Lower lobe of right lung (tissue), 2 donors: ENCODE measurements around the gene CNGB1. TPM values are rescaled to one million over a fixed set of nuclear protein-coding genes. Genes with fewer than 3 reads are reported as not detected.

Source experiments
- ATAC-seq, 2 donors: fragments of 200-7000 bp; cut with Tn5 transposase; one replicate each; pipeline ENCODE4 v1.9.1; 2020 to 2022; ENCODE audit warnings: mild to moderate bottlenecking in 2 of 2, moderate library complexity in 2 of 2
- DNase-seq: peaks from one replicate; pipeline ENCODE4 v3.0.0-alpha.2; 2020
- H3K27ac ChIP-seq: fragments of 200-600 bp; one replicate; pipeline ENCODE4 v1.8.0; 2022
- H3K27me3 ChIP-seq: fragments of 200-600 bp; one replicate; pipeline ENCODE4 v1.8.0; 2022; ENCODE audit warnings: low read depth
- H3K36me3 ChIP-seq: fragments of 200-600 bp; one replicate; pipeline ENCODE4 v1.8.0; 2022; ENCODE audit warnings: mild to moderate bottlenecking
- H3K4me1 ChIP-seq: fragments of 200-600 bp; one replicate; pipeline ENCODE4 v1.8.0; 2022
- H3K4me3 ChIP-seq: fragments of 200-600 bp; one replicate; pipeline ENCODE4 v1.8.0; 2022; ENCODE audit warnings: mild to moderate bottlenecking
- H3K9me3 ChIP-seq: fragments of 200-600 bp; one replicate; pipeline ENCODE4 v1.8.0; 2022
- intact Hi-C: fragments of 100-400 bp; cut with DNase I; formaldehyde crosslinking; loops from one replicate; pipeline ENCODE4 v1.11.0; 2022
- total RNA-seq: library from RNA; stranded (reverse); fragmentation: NEBNext Ultra II Directional; extraction: Animal tissue kit (Norgen Biotek cat#: 25700); gene quantifications from one replicate; pipeline ENCODE4 v1.2.1, GENCODE V29; 2021
- TF ChIP-seq, protein P1 (sequence below): fragments of 200-600 bp; IDR thresholded peaks from one replicate; pipeline ENCODE4 v1.8.0; 2022; ENCODE audit warnings: antibody characterized with exemption, mild to moderate bottlenecking
- donor health status: DM: no; HTN: yes; CAD: no; lungs with severe emphysema.

Gene CNGB1
- total RNA-seq, 1 donor from 2014 or later: 0.35 TPM

DNA sequence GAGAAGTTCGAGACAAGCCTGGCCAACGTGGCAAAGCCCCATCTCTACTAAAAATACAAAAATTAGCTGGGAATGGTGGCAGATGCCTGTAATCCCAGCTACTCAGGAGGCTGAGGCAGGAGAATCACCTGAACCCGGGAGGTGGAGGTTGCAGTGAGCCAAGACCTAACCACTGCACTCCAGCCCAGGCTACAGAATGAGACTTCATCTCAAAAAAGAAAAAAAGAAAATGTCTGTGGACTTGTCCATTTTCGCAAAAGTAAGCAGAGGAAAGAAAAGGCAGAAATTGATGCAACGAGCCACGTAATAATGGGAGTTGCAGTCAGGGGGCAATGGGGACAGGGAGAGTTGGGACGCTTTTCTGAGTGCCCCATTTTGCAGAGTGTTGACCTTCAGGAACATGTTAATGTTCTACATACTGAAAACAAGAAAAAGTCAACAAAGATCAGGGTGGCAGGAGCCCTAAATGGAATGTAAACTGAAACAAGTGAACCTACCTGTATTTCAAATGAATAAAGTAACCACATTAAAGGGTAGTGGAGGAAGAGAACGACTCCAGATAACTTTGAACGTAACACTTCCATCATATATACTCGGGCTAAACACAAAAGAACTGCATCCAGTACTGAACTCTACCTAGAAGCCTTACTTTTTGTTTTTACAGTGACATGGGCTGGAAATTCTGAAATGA is 76.4 kb downstream of the CNGB1 start:
- TF ChIP-seq, protein P1, sequence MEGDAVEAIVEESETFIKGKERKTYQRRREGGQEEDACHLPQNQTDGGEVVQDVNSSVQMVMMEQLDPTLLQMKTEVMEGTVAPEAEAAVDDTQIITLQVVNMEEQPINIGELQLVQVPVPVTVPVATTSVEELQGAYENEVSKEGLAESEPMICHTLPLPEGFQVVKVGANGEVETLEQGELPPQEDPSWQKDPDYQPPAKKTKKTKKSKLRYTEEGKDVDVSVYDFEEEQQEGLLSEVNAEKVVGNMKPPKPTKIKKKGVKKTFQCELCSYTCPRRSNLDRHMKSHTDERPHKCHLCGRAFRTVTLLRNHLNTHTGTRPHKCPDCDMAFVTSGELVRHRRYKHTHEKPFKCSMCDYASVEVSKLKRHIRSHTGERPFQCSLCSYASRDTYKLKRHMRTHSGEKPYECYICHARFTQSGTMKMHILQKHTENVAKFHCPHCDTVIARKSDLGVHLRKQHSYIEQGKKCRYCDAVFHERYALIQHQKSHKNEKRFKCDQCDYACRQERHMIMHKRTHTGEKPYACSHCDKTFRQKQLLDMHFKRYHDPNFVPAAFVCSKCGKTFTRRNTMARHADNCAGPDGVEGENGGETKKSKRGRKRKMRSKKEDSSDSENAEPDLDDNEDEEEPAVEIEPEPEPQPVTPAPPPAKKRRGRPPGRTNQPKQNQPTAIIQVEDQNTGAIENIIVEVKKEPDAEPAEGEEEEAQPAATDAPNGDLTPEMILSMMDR: no peak
- peak; percentile 16 to 45 for ATAC-seq
- Histone ChIP-seq H3K27me3 (no peaks in the 10 kb centered on the region), H3K9me3 (no peaks in the 10 kb centered on the region), H3K4me3 (no peak overlapping the region), H3K36me3 (no peaks in the 10 kb centered on the region), H3K4me1 (peaks cover 44% of the 10 kb centered on the region), H3K27ac (peak overlapping the region; percentile 77)
- intact Hi-C loops: no loop called here
- no peak for DNase-seq

DNA sequence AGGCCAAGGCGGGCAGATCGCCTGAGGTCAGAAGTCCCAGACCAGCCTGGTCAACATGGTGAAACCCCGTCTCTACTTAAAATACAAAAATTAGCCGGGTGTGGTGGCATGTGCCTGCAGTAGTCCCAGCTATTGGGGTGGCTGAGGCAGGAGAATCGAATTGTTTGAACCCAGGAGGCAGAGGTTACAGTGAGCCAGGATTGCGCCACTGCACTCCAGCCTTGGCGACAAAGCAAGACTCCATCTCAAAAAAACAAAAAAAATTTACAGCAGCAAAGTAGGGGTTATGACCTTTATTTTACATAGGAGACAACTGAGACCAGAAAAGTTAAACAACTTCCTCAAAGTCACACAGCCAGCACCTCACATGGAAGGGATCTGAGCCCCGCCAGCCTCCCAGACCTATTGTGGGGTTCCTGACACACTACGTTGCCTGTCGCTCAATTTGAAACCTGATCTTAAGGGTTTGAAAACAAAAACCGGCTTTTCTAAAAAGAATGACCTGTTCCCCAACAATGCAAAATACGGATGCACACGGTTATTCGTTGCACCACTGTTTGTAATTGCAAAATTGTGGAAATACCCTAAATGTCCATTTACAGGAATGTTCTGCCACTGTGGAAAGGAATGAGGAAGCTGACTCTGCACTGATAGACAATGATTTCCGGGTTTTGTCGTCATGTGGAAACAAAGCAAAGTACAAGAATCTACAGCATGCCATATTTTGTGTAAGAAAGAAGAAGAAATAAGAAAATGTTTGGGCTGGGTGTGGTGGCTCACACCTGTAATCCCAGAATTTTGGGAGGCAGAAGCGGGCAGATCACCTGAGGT is 77.2 kb downstream of the CNGB1 start:
- DNase-seq (peak; percentile 70), ATAC-seq (peak; percentile 76 to 84)

DNA sequence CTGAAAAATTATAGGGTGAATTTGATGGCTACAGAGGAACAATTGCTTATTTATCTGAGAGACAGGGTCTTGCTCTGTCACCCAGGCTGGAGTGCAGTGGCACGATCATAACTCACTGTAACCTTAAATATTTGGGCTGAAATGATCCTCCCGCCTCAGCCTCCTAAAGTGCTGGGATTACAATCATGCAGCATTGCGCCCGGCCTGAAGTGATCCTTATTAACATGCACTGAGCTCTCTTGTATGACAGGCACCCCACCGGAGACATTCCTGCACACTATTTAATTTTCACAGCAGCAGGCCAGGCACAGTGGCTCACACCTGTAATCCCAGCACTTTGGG is 77.7 kb downstream of the CNGB1 start:
- TF ChIP-seq, protein P1: no peak
- ATAC-seq (no peak), DNase-seq (no peak)
- H3K27me3 ChIP-seq: no peaks in the 10 kb centered on the region
- H3K27ac ChIP-seq: peak overlapping the region; percentile 77
- no peaks in the 10 kb centered on the region for H3K9me3 ChIP-seq
- H3K36me3 ChIP-seq: no peaks in the 10 kb centered on the region
- intact Hi-C loops: no loop called here
- H3K4me3 ChIP-seq: no peak overlapping the region
- H3K4me1 ChIP-seq: peaks cover 45% of the 10 kb centered on the region

More for the DNA sequence above, 77.2 kb downstream of the CNGB1 start:
- TF ChIP-seq, protein P1: no peak
- Histone ChIP-seq H3K36me3 (no peaks in the 10 kb centered on the region), H3K27me3 (no peaks in the 10 kb centered on the region), H3K27ac (peak overlapping the region; percentile 77), H3K4me3 (no peak overlapping the region), H3K9me3 (no peaks in the 10 kb centered on the region), H3K4me1 (peaks cover 45% of the 10 kb centered on the region)
- intact Hi-C loops: no loop called here

DNA sequence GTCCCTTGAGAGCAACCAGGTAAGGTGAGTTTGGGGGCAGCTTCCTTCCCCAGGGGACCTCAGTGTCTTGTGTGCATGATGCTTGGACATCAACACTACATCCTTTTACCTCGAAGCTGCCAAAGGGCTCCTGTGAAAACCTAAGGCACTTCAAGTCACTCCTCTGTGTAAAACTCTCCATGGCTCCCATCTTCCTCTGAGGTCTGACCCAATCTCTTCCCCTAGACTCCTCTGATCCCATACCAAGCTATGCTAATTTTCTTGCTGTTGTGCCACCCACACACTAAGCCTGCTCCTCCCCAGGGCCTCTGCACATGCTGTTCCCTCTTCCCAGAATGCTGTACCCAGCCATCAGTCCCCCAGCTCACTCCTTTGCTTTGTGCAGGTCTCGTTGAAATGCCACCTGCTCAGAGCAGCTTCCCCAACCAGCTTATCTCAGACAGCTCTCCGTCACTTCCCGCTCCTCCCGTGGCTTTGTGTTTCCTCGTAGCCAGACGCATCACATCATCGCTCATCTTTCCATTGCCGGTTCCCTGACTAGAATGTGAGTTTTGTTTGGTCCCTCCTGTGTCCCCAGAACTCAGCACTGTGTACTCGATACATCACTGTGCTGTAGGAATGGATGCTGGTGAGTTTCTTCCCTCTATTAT is 78.4 kb downstream of the CNGB1 start:
- peak in 1 of 2 donors; percentile 11 for ATAC-seq
- Histone ChIP-seq H3K9me3 (no peaks in the 10 kb centered on the region), H3K27me3 (no peaks in the 10 kb centered on the region), H3K27ac (peak overlapping the region; percentile 77), H3K4me3 (no peak overlapping the region), H3K4me1 (peaks cover 45% of the 10 kb centered on the region), H3K36me3 (no peaks in the 10 kb centered on the region)
- TF ChIP-seq, protein P1: no peak
- intact Hi-C loops: no loop called here
- peak; percentile 68 for DNase-seq

DNA sequence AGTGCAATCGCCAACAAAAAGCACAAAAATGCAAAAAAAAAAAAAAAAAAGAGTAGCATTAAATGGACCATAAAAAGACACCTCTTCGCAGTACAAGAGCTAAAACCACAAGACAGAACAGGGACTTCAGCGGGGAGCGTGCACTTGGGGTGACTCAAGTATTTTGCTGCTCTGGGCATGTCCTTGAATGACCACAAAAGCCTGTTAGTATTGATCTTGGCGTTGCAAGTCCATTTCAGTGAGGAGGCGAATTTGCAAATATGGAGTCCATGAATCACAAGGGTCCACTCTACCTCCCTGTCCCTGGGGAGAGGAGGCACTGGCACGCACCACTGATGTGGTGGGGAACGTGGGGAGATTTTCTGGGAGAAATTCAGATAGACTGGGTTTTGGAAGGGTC is 78.9 kb downstream of the CNGB1 start:
- Histone ChIP-seq H3K36me3 (no peaks in the 10 kb centered on the region), H3K4me1 (peaks cover 45% of the 10 kb centered on the region), H3K27me3 (no peaks in the 10 kb centered on the region), H3K27ac (no peak overlapping the region), H3K4me3 (no peak overlapping the region), H3K9me3 (no peaks in the 10 kb centered on the region)
- ATAC-seq (peak; percentile 24 to 48), DNase-seq (no peak)
- TF ChIP-seq, protein P1: no peak
- intact Hi-C loops: no loop called here
